ENCODE data around the gene MFSD6L. TPM values are rescaled to one million over a fixed set of nuclear protein-coding genes. Genes with fewer than 3 reads are reported as not detected.

The MFSD6L gene
- total RNA-seq, 2 experiments from 2014 or later: 0.22 TPM; not detected in 1

DNA sequence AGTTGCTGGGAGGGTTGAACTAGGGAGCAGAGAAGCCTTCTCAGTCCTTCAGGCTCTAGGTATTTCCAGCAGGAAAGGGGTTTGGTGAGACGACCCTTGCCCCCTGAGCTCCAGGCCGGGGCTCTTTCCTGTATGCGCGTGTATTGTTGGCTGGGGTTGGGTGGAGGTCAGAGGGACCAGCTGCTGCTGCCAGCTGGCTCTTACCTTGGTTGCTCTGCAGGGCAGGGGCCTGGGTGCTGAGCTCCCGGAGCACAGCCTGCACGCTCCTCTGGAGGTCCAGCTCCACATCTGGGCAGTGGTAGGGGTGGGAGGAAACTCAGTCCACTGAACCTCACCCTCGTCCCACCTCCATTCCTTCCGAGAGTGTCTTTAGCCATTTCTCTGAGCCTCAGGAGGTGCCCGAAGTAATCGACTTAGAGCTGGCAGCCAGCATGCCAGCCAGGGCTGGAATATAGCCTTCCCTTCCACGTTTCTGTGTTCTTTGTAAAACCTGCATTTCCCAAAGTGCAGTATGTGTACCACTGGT is 40.3 kb upstream of the MFSD6L start:
- intact Hi-C loops (cut with DNase I, micrococcal nuclease): no loop called here
- no peaks in the 10 kb centered on the region for H3K9me3 Mint-ChIP-seq
- H3K27ac Mint-ChIP-seq: no peak overlapping the region
- H3K4me1 ChIP-seq (ENCODE audit: insufficient read depth, low read length): no peaks in the 10 kb centered on the region
- ChIA-PET CTCF (no interaction called here), POLR2A (interaction anchor here (0.6 kb wide), 1 partner anchor 18 kb away, joined by 4 read pairs; no protein-coding TSS in a partner anchor)
- no peaks in the 10 kb centered on the region for H3K27me3 Mint-ChIP-seq
- TF ChIP-seq CTCF (IDR thresholded peaks at IDR 0.05): no peak
- H3K4me3 Mint-ChIP-seq: no peak overlapping the region
- H3K4me3 ChIP-seq (ENCODE audit: low read length): no peak overlapping the region
- no peaks in the 10 kb centered on the region for H3K36me3 ChIP-seq (ENCODE audit: insufficient read depth, low read length)
- H3K27ac ChIP-seq (ENCODE audit: low read depth in 1 of 2, low read length in 2 of 2): no peak overlapping the region
- no peaks in the 10 kb centered on the region for H3K27me3 ChIP-seq (ENCODE audit: control insufficient read depth in 1 of 2, insufficient read depth in 2 of 2, low read length in 2 of 2)
- ATAC-seq (ENCODE audit: poor library complexity) (no peak), DNase-seq (no peak)
- H3K4me1 Mint-ChIP-seq (ENCODE audit: low read depth): no peaks in the 10 kb centered on the region
- H3K9me3 ChIP-seq (ENCODE audit: control insufficient read depth in 1 of 2, insufficient read depth in 1 of 2, low read length in 2 of 2): no peaks in the 10 kb centered on the region
- no peaks in the 10 kb centered on the region for H3K36me3 Mint-ChIP-seq (ENCODE audit: low read depth)

- Mint-ChIP-seq H3K9me3 (no peaks in the 10 kb centered on the region), H3K4me1 (ENCODE audit: low read depth) (no peaks in the 10 kb centered on the region), H3K27ac (no peak overlapping the region), H3K36me3 (ENCODE audit: low read depth) (no peaks in the 10 kb centered on the region), H3K27me3 (no peaks in the 10 kb centered on the region), H3K4me3 (no peak overlapping the region)
- DNase-seq: no peak
- no peaks in the 10 kb centered on the region for H3K9me3 ChIP-seq (ENCODE audit: control insufficient read depth in 1 of 2, insufficient read depth in 1 of 2, low read length in 2 of 2)
- intact Hi-C loops (cut with DNase I, micrococcal nuclease): no loop called here
- no peak overlapping the region for H3K27ac ChIP-seq (ENCODE audit: low read depth in 1 of 2, low read length in 2 of 2)
- no peaks in the 10 kb centered on the region for H3K4me1 ChIP-seq (ENCODE audit: insufficient read depth, low read length)
- no peaks in the 10 kb centered on the region for H3K36me3 ChIP-seq (ENCODE audit: insufficient read depth, low read length)
- POLR2A ChIA-PET: no interaction called here
- no peaks in the 10 kb centered on the region for H3K27me3 ChIP-seq (ENCODE audit: control insufficient read depth in 1 of 2, insufficient read depth in 2 of 2, low read length in 2 of 2)
- CTCF ChIA-PET: no interaction called here
- ATAC-seq (ENCODE audit: poor library complexity): no peak
- H3K4me3 ChIP-seq (ENCODE audit: low read length): no peak overlapping the region
- no peak for TF ChIP-seq CTCF (IDR thresholded peaks at IDR 0.05)
Observed at GRCh38 chr17:8838551-8839095, 39.5 kb upstream of the MFSD6L start.

DNA sequence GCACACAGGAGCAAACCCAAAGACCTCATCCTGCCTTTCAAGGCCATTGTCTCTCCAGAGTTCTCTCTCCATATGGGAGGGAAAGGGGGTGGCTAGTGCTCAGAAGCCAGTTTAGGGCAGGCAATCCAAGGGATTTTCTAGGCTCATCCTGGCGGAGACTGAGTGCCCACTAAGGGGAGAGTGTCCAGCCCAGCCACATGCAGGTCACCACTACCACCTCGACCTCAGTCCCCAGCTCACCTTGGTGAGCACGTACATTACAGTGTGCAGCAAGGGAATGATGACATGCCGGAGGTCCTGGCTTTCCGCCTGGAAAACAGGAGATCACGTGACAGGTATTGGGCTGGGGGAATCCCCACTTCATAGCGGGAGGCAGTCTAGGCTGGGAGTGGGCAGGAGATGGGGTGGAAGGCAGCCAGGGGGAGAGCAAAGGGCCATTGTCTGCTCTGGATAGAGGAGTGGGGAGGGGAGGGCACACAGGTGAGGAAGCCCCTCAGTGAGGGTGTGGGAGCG is 38.5 kb upstream of the MFSD6L start:
- no peaks in the 10 kb centered on the region for H3K9me3 Mint-ChIP-seq
- H3K27ac Mint-ChIP-seq: no peak overlapping the region
- no peak overlapping the region for H3K27ac ChIP-seq (ENCODE audit: low read depth in 1 of 2, low read length in 2 of 2)
- no peaks in the 10 kb centered on the region for H3K27me3 Mint-ChIP-seq
- H3K36me3 ChIP-seq (ENCODE audit: insufficient read depth, low read length): no peaks in the 10 kb centered on the region
- no peaks in the 10 kb centered on the region for H3K36me3 Mint-ChIP-seq (ENCODE audit: low read depth)
- intact Hi-C loops (cut with DNase I, micrococcal nuclease): no loop called here
- H3K4me3 Mint-ChIP-seq: no peak overlapping the region
- H3K27me3 ChIP-seq (ENCODE audit: control insufficient read depth in 1 of 2, insufficient read depth in 2 of 2, low read length in 2 of 2): no peaks in the 10 kb centered on the region
- no peaks in the 10 kb centered on the region for H3K4me1 Mint-ChIP-seq (ENCODE audit: low read depth)
- CTCF ChIA-PET: no interaction called here
- no peak for DNase-seq
- no peak for ATAC-seq (ENCODE audit: poor library complexity)
- H3K9me3 ChIP-seq (ENCODE audit: control insufficient read depth in 1 of 2, insufficient read depth in 1 of 2, low read length in 2 of 2): no peaks in the 10 kb centered on the region
- H3K4me3 ChIP-seq (ENCODE audit: low read length): no peak overlapping the region
- no peaks in the 10 kb centered on the region for H3K4me1 ChIP-seq (ENCODE audit: insufficient read depth, low read length)
- POLR2A ChIA-PET: interaction anchor here (0.6 kb wide), 1 partner anchor 27 kb away, joined by 4 read pairs; no protein-coding TSS in a partner anchor
- TF ChIP-seq CTCF (IDR thresholded peaks at IDR 0.05): no peak
